ENCODE measurements around the gene APOO. TPM values are rescaled to one million over a fixed set of nuclear protein-coding genes. Genes with fewer than 3 reads are reported as not detected.

APOO gene
- total and polyA plus RNA-seq, 2 of the 13 experiments (the other 11 are each of a cell fraction or from before 2014, with no cell fraction given), result 9.7 to 22.1 TPM

DNA sequence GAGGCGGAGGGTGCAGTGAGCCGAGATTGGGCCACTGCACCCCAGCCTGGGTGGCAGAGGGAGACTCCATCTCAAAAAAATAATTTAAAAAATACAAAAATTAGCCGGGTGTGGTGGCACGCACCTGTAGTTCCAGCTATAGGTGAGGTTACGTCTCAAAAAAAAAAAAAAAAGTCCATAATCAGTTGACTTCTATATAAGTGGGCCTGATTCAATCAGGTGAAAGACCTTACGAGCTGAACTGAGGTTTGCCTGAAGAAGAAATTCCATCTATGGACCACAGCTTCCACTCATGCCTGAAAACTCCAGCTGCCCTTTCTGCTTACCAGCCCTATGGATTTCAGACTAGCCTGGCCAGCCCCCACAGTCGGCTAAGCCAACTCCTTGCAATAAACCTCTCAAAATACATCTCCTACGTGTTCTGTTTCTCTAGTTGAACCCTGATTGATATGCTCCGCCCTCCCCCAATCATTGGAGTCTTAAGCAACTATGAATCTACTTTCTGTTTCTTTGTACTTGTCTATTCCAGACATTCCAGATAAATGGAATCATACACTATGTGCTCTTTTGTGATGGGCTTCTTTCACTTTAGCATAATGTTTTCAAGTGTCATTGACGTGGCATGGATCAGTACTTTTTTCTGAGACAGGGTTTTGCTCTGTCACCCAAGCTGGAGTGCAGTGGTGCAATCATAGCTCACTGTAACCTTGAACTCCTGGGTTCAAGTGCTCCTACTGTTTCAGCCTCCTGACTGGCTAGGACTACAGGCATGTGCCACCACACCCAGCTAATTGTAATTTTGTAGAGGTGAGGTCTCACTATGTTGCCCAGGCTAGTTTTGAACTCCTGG, 88.1 kb downstream of the APOO start:
- Histone ChIP-seq H3K79me2 (ENCODE audit: insufficient read depth, low read length) (no peaks in the 10 kb centered on the region), H3K4me3 (replicated peaks in 1 of 3; ENCODE audit: insufficient read depth in 1 of 3, low read depth in 2 of 3, low read length in 3 of 3) (no peak overlapping the region), H3K36me3 (replicated peaks in 1 of 2; ENCODE audit: control insufficient read depth in 1 of 2, insufficient read depth in 2 of 2, low read length in 2 of 2) (no peaks in the 10 kb centered on the region), H3K4me2 (ENCODE audit: low read depth, low read length) (no peak overlapping the region), H3K27ac (ENCODE audit: extremely low read length, insufficient read depth, low read length) (no peak overlapping the region), H3K9ac (ENCODE audit: insufficient read depth, low read depth, low read length) (no peak overlapping the region), H3K9me3 (ENCODE audit: low read length) (no peaks in the 10 kb centered on the region), H2AFZ (ENCODE audit: low read length) (no peak overlapping the region), H3K4me1 (ENCODE audit: insufficient read depth, low read length) (peaks cover 35% of the 10 kb centered on the region), H4K20me1 (ENCODE audit: insufficient read depth, low read length) (no peaks in the 10 kb centered on the region), H3K27me3 (ENCODE audit: control insufficient read depth in 1 of 2, insufficient read depth in 2 of 2, low read length in 2 of 2) (no peaks in the 10 kb centered on the region)
- CTCF ChIA-PET (ENCODE audit: low intra/inter-chr PET ratio, low total read pairs), result no interaction called here
- peak; percentile 60 for FAIRE-seq
- no peak for TF ChIP-seq NR1H2 (CRISPR knock-in tag; IDR thresholded peaks at IDR 0.05; ENCODE audit: borderline replicate concordance, low read depth)
- TF ChIP-seq RARA (CRISPR knock-in tag; IDR thresholded peaks at IDR 0.05), result peak; percentile 51; the same call in 1 of the 2 replicates
- TF ChIP-seq ZKSCAN1 (IDR thresholded peaks at IDR 0.05; ENCODE audit: low read length), result no peak
- TF ChIP-seq MYNN (CRISPR knock-in tag; IDR thresholded peaks at IDR 0.05; ENCODE audit: low read depth), result no peak
- peak; percentile 31; the same call in 1 of the 2 replicates for TF ChIP-seq HNF4A (CRISPR knock-in tag; IDR thresholded peaks at IDR 0.05)
- TF ChIP-seq MED1 (CRISPR knock-in tag; IDR thresholded peaks at IDR 0.05), result 0 out of 2 replicates have a peak, but pooled peaks have one; percentile 12
- peak; percentile 19; the same call in 1 of the 2 replicates for TF ChIP-seq GATAD2A (CRISPR knock-in tag; IDR thresholded peaks at IDR 0.05)
- TF ChIP-seq FOSL2 (CRISPR knock-in tag; IDR thresholded peaks at IDR 0.05), result 0 out of 2 replicates have a peak, but pooled peaks have one; percentile 11
- TF ChIP-seq, protein P1, sequence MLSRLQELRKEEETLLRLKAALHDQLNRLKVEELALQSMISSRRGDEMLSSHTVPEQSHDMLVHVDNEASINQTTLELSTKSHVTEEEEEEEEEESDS (CRISPR knock-in tag; IDR thresholded peaks at IDR 0.05; ENCODE audit: borderline replicate concordance), result no peak
- TF ChIP-seq CEBPG (CRISPR knock-in tag; IDR thresholded peaks at IDR 0.05), result peak; percentile 26; the same call in 1 of the 2 replicates
- no peak for TF ChIP-seq CREB1 (IDR thresholded peaks at IDR 0.05)
- 0 out of 2 replicates have a peak, but pooled peaks have one; percentile 21 for TF ChIP-seq CREB1 (CRISPR knock-in tag; IDR thresholded peaks at IDR 0.05)
- TF ChIP-seq, protein P2, sequence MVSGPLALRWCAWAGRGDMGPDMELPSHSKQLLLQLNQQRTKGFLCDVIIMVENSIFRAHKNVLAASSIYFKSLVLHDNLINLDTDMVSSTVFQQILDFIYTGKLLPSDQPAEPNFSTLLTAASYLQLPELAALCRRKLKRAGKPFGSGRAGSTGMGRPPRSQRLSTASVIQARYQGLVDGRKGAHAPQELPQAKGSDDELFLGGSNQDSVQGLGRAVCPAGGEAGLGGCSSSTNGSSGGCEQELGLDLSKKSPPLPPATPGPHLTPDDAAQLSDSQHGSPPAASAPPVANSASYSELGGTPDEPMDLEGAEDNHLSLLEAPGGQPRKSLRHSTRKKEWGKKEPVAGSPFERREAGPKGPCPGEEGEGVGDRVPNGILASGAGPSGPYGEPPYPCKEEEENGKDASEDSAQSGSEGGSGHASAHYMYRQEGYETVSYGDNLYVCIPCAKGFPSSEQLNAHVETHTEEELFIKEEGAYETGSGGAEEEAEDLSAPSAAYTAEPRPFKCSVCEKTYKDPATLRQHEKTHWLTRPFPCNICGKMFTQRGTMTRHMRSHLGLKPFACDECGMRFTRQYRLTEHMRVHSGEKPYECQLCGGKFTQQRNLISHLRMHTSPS (CRISPR knock-in tag; IDR thresholded peaks at IDR 0.05; ENCODE audit: low read depth), result no peak
- peak; percentile 19; the same call in 1 of the 2 replicates for TF ChIP-seq ZNF121 (CRISPR knock-in tag; IDR thresholded peaks at IDR 0.05)
- peak; percentile 40; the same call in 1 of the 2 replicates for TF ChIP-seq RXRA (CRISPR knock-in tag; IDR thresholded peaks at IDR 0.05)
- intact Hi-C loops (cut with micrococcal nuclease; ENCODE audit: unreplicated experiment) (no loop called here), in situ Hi-C loops (cut with HindIII; ENCODE audit: extremely low pct_ligation_motif_present, low pct_unique_long_range_greater_than_20kb) (no loop called here)
- no TSS peak for BruUV-seq (replicated peaks)
- 82% methylated on average over 9 of the region's 10 CpGs for WGBS (ENCODE audit: low lambda C conversion rate)
- DNase-seq (ENCODE audit: low spot score), result peak; percentile 35
- ATAC-seq, result no peak
- POLR2A ChIA-PET, result interaction anchor here (0.6 to 1.0 kb wide), 3 partner anchors 12 to 37 kb away, joined by 3 to 7 read pairs (median 3); partner anchors contain the start of gene SAT1
